C4-2B (cell line): ENCODE measurements around the gene C12orf60.

Experiments used
- H3K27ac ChIP-seq: fragments of 450-650 bp; 2 replicates; pipeline ENCODE4 v1.5.1; 2017
- ZFX ChIP-seq: fragments of 450-650 bp; IDR thresholded peaks from 2 replicates; pipeline ENCODE4 v1.6.1; 2017
- TF ChIP-seq, protein P1 (sequence below): fragments of 450-650 bp; conservative IDR thresholded peaks from 2 replicates; pipeline ENCODE4 v1.5.1; 2017; ENCODE audit warnings: mild to moderate bottlenecking

C12orf60 gene

DNA sequence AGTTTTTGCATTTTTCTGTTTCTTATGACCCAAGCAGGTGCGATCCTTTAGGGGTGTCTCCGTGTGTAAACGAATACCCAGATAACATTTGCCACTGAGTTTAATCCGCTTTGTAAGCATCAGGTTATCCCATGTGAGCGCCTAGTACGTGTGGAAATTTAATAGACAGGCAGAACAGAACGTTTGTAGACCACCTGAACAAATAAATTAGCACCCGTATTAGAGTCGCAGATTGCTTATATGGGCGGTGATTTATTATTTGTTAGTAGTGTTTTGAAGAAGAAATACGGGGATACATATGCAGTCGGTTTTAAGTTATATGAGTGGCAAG is 325 bp downstream of the C12orf60 start:
- peak overlapping the region; percentile 91; the same call in 1 of the 2 replicates for H3K27ac ChIP-seq
- TF ChIP-seq ZFX, result no peak
- TF ChIP-seq, protein P1, sequence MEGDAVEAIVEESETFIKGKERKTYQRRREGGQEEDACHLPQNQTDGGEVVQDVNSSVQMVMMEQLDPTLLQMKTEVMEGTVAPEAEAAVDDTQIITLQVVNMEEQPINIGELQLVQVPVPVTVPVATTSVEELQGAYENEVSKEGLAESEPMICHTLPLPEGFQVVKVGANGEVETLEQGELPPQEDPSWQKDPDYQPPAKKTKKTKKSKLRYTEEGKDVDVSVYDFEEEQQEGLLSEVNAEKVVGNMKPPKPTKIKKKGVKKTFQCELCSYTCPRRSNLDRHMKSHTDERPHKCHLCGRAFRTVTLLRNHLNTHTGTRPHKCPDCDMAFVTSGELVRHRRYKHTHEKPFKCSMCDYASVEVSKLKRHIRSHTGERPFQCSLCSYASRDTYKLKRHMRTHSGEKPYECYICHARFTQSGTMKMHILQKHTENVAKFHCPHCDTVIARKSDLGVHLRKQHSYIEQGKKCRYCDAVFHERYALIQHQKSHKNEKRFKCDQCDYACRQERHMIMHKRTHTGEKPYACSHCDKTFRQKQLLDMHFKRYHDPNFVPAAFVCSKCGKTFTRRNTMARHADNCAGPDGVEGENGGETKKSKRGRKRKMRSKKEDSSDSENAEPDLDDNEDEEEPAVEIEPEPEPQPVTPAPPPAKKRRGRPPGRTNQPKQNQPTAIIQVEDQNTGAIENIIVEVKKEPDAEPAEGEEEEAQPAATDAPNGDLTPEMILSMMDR, result no peak

DNA sequence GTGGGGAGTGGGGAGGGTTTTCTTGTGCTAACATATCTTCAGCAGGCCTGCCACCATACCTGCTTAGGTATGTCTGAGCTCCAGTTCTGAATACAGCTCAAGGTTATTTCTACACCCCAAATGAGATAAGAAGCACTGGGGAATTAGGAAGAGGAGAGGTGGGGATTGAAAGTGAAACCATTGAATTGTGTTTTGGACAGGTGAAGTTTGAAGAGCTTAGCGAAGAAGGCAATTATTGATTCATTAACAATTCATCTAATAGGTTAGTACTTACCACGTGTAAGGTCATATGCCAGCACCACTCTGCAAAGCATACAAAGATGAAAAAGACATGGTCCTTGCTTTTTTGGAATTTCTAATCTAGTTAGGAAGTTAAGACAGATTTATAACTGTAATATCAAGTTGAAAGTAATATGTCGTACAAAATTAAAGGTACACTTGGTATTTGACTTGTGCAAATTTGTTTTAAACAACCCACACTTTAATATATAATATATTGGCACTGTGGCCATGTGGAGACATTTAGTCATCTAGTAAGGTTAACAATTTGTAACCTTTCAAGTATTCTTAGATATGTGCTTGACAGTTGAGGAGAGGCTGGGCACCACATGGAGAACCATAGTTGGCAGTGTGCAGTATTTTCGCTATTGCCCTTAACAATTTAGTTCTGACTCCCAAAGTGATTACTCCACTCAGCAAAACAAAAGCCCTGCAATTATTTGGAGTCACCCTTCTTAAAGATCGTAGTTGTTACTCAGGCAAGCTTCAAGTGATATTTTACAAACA is 6.9 kb downstream of the C12orf60 start:
- no peak overlapping the region for H3K27ac ChIP-seq
- no peak for TF ChIP-seq ZFX

DNA sequence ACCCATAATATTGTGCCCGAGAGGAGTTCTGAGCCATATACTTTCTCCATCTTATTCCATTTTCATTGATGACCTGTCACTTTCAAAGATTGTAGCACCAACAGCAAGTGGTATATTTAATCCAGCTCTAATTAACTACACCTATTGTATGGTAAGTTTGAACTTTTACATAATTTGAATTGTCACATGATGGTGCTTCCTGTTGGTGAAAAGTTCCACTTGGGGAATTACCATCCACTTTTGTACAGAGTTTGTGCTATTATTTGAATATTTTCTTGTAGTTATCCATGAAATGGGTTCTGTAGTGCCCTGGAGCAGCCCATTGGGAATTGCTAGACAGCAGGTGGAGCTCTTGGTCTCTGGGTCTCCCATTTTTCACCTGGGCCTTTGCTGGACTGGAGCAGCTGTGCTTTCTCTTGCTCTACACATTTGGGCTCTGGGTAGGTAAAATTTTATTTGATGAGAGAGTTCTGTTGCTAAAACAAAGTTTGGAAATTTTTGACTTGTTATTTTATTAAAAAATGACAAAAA is 7.5 kb downstream of the C12orf60 start:
- TF ChIP-seq, protein P1, result peak; percentile 69
- TF ChIP-seq ZFX, result no peak
- H3K27ac ChIP-seq, result no peak overlapping the region

DNA sequence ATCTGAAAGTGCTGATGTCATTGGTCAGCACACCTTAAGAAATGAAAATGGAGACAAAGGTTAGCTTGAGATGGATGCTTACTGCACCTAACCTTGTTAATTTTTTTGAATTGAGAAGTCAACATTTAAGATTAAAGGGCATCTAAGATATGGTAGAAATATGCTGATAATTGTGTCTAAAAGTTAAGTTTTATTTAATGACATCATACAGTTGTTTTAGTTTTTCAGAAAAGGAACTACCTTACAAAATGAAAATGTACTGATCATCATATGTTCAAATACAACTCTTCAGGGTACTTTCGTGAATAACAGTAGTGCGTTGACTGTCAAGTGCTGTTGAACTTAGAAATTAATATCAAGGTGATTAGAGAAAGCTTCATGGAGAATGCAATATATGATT is 8.0 kb downstream of the C12orf60 start:
- no peak for TF ChIP-seq ZFX
- TF ChIP-seq, protein P1, result peak; percentile 41
- H3K27ac ChIP-seq, result no peak overlapping the region

DNA sequence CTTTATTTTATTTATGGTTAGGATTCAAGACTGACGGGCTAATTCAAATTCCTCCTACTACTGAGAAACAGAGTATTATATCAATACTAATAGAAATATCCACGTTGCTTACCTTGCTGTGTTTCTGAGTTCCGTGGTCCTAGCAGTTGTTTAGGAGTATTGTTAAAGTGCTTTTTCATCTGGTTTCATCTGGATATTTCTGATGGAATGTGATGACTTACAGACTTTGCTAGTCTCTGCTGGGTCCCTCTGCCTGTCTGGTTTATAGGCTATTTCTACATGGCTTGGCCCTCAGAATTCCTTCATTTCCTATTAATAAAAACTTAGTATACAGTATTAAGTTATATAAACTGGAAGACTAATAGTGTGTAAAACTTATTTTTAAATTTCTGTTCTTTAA is 10.5 kb downstream of the C12orf60 start, which contains the start of gene SMCO3:
TSS of gene SMCO3 (minus strand) at position 169 of the 400 bp plus-strand sequence. CDS start 7,502 bp downstream, outside the sequence.
- H3K27ac ChIP-seq, result no peak within 1 kb of the TSS
- no peak for TF ChIP-seq ZFX
- TF ChIP-seq, protein P1, result no peak

DNA sequence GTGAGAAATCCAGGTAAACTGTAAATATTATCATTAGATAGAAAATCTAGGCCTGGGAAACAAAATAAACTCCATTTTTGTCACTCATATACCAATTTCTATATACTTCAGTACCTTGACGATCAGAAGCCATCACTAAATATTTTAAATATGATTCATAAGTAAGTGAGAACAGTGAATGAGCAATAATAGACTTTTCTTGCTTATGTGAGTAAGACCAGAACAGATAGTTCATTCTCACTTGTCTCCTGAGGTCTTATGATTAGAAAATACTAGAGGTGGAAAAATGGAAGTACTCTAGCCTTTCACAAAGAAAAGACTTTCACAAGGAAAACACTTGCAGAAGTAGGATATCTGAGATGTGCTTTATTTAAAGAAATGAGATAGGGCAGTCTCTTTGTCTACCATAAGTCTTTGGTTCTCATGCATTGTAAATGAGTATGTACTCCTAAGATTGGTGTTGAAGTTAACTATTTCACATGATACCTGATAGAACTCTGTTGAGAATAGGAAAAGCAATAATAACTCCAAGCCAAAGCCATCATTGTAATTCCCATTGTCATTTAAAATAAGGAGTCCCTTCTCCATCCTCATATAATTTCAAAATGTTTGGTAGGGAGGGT is 20.7 kb downstream of the C12orf60 start:
- TF ChIP-seq, protein P1, result no peak
- no peak for TF ChIP-seq ZFX
- H3K27ac ChIP-seq, result no peak overlapping the region

DNA sequence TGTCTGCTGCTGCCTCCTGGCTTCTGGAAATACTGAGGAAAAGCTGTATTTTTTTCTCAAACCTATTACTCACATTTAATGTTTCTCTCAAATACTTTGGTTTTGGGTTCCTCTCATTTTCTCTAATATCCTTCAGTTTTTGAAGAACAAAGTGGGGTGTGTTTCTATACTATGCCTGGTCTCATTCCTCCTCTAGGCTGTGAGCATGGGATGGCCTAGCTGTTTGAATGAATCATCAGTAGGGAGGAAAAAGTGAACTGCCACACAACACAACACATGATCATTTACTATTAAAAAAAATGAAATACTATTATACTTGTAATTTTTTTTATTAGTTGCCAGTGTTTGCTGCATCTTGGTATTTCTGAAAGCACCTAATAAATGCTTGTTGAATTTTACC is 21.8 kb downstream of the C12orf60 start:
- no peak overlapping the region for H3K27ac ChIP-seq
- no peak for TF ChIP-seq ZFX

DNA sequence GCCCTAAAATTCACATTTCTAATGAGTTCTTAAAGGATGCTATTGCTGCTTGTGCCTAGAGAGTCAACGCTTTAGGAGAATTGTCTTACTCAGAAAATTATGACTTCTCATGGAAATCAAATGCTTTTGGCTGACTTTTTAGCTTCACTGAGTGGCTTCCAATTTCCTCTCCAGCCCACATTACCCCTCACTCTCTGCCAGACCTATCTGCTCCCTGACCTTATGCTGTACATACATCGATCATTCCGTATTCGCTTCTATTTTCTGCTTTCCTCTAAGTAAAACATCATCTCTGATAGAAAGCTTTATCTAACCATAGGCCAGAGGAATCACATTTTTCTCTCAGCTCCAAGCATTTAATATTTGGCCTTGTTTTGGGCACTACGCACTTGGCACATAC is 23.0 kb downstream of the C12orf60 start:
- TF ChIP-seq ZFX, result no peak
- TF ChIP-seq, protein P1, result no peak
- no peak overlapping the region for H3K27ac ChIP-seq
